PC-3 (cell line): ENCODE results near the gene TEX29. TPM values are rescaled to one million over a fixed set of nuclear protein-coding genes. Genes with fewer than 3 reads are reported as not detected.

Source experiments
- ATAC-seq: fragments of 200-7000 bp; cut with Tn5 transposase; 2 replicates; pipeline ENCODE4 v1.9.1; 2020; ENCODE audit warnings: mild to moderate bottlenecking, moderate library complexity
- BruUV-seq: library from RNA; stranded (reverse); fragments of 400-500 nt; replicated peaks from 2 replicates; lab custom pipeline; 2021; lab: Mats Ljungman, UMichigan
- CTCF ChIA-PET: fragments of 300-600 bp; sonication (Branson Sonifier 250); formaldehyde crosslinking; loops from one replicate; lab custom pipeline; 2022; ENCODE audit warnings: antibody characterized with exemption; lab: Charles Lee
- POLR2A ChIA-PET: fragments of 300-600 bp; sonication (Branson Sonifier 250); formaldehyde crosslinking; loops from one replicate; lab custom pipeline; 2022; ENCODE audit warnings: antibody characterized with exemption; ENCODE audit not compliant: unreplicated experiment; lab: Charles Lee
- DNase-seq: peaks from one replicate; pipeline ENCODE4 v3.0.0-alpha.2; 2015
- H2AFZ ChIP-seq: fragments of 300-600 bp; sonication (generic); 2 replicates; pipeline ENCODE4 v1.6.0; 2016; ENCODE audit warnings: antibody characterized with exemption, low read length
- H3F3A ChIP-seq: fragments of 300-600 bp; sonication (generic); one replicate; pipeline ENCODE4 v1.6.0; 2017; ENCODE audit warnings: antibody characterized with exemption, low read length, control low read depth, mild to moderate bottlenecking; ENCODE audit not compliant: unreplicated experiment
- H3K27ac ChIP-seq: fragments of 300-600 bp; sonication (generic); 2 replicates; pipeline ENCODE4 v1.5.1; 2016; ENCODE audit warnings: mild to moderate bottlenecking, low read length
- H3K27me3 ChIP-seq: fragments of 300-600 bp; sonication (generic); 2 replicates; pipeline ENCODE4 v1.6.1; 2016; ENCODE audit warnings: low read length, mixed read lengths
- H3K36me3 ChIP-seq: fragments of 300-600 bp; sonication (generic); 2 replicates; pipeline ENCODE4 v1.6.1; 2016; ENCODE audit warnings: low read depth, mixed run types, low read length, mixed read lengths
- H3K4me1 ChIP-seq: fragments of 300-600 bp; sonication (generic); 2 replicates; pipeline ENCODE4 v1.5.1; 2016; ENCODE audit warnings: low read length; ENCODE audit not compliant: insufficient read depth
- H3K4me2 ChIP-seq: fragments of 300-600 bp; sonication (generic); 2 replicates; pipeline ENCODE4 v1.6.0; 2016; ENCODE audit warnings: low read length
- H3K4me3 ChIP-seq: fragments of 300-600 bp; sonication (generic); 2 replicates; pipeline ENCODE4 v1.5.1; 2016; ENCODE audit warnings: mild to moderate bottlenecking, low read length, mixed read lengths
- H3K79me2 ChIP-seq: fragments of 300-600 bp; sonication (generic); 2 replicates; pipeline ENCODE4 v1.6.1; 2017; ENCODE audit warnings: low read length, mixed read lengths
- H3K9ac ChIP-seq: fragments of 300-600 bp; sonication (generic); 2 replicates; pipeline ENCODE4 v1.6.0; 2016; ENCODE audit warnings: mild to moderate bottlenecking, low read length
- H3K9me2 ChIP-seq: fragments of 300-600 bp; sonication (generic); replicated peaks from 2 replicates; pipeline ENCODE4 v1.6.1; 2016; ENCODE audit warnings: mixed run types, low read length, mixed read lengths
- H3K9me3 ChIP-seq: fragments of 300-600 bp; sonication (generic); 2 replicates; pipeline ENCODE4 v1.6.1; 2016; ENCODE audit warnings: low read length, mixed read lengths
- H4K20me1 ChIP-seq: fragments of 300-600 bp; sonication (generic); 2 replicates; pipeline ENCODE4 v1.6.1; 2016; ENCODE audit warnings: low read length, mixed read lengths
- CTCF ChIP-seq: fragments of 300-600 bp; sonication (generic); conservative IDR thresholded peaks from 2 replicates; pipeline ENCODE4 v1.5.1; 2017; ENCODE audit warnings: antibody characterized with exemption, low read depth, mild to moderate bottlenecking, low read length
- EZH2 ChIP-seq: fragments of 300-600 bp; sonication (generic); IDR thresholded peaks from one replicate; pipeline ENCODE4 v1.6.1; 2017; ENCODE audit warnings: antibody characterized with exemption, mild to moderate bottlenecking, low read length; ENCODE audit not compliant: unreplicated experiment
- EZH2phosphoT487 ChIP-seq: fragments of 300-600 bp; sonication (generic); IDR thresholded peaks from 2 replicates; pipeline ENCODE4 v1.6.1; 2018; ENCODE audit warnings: mild to moderate bottlenecking, antibody characterized with exemption, low read length, borderline replicate concordance
- intact Hi-C: fragments of 100-400 bp; cut with micrococcal nuclease; formaldehyde crosslinking; loops from 2 replicates; pipeline ENCODE4 v1.9.0; 2023
- total RNA-seq: library from RNA; depleted of rRNA; stranded (reverse); fragments of >200 nt; gene quantifications from 2 replicates; pipeline ENCODE4 v1.2.3, GENCODE V29; 2014

The TEX29 gene
- total RNA-seq, 1 experiment from 2014 or later = not detected

GRCh38 chr13:111341886-111342285 is 21.4 kb downstream of the TEX29 start:
- H3K4me1 ChIP-seq = no peaks in the 10 kb centered on the region
- TF ChIP-seq EZH2 = no peak
- no TSS peak for BruUV-seq
- ChIA-PET POLR2A (no interaction called here), CTCF (no interaction called here)
- H3K4me2 ChIP-seq = no peak overlapping the region
- no peaks in the 10 kb centered on the region for H4K20me1 ChIP-seq
- no peak overlapping the region for H3K4me3 ChIP-seq
- DNase-seq = no peak
- H3K9me2 ChIP-seq = no peaks in the 10 kb centered on the region
- H3K9me3 ChIP-seq = no peaks in the 10 kb centered on the region
- no peak overlapping the region for H3K27ac ChIP-seq
- no peak for ATAC-seq
- no peaks in the 10 kb centered on the region for H3K36me3 ChIP-seq
- intact Hi-C loops = no loop called here
- H3K79me2 ChIP-seq = no peaks in the 10 kb centered on the region
- H3K27me3 ChIP-seq = no peaks in the 10 kb centered on the region
- no peak overlapping the region for H3K9ac ChIP-seq
- H2AFZ ChIP-seq = no peak overlapping the region
- no peaks in the 10 kb centered on the region for H3F3A ChIP-seq

- no peaks in the 10 kb centered on the region for H3K79me2 ChIP-seq
- no peak for DNase-seq
- H2AFZ ChIP-seq = no peak overlapping the region
- no peaks in the 10 kb centered on the region for H3K4me1 ChIP-seq
- no peaks in the 10 kb centered on the region for H3K9me3 ChIP-seq
- no peak overlapping the region for H3K4me2 ChIP-seq
- ChIA-PET POLR2A (no interaction called here), CTCF (no interaction called here)
- H3K9ac ChIP-seq = no peak overlapping the region
- no peaks in the 10 kb centered on the region for H3K36me3 ChIP-seq
- TF ChIP-seq EZH2phosphoT487 (no peak), CTCF (no peak), EZH2 (no peak)
- no peaks in the 10 kb centered on the region for H3K9me2 ChIP-seq
- no peaks in the 10 kb centered on the region for H3F3A ChIP-seq
- ATAC-seq = no peak
- H3K4me3 ChIP-seq = no peak overlapping the region
- no peak overlapping the region for H3K27ac ChIP-seq
- intact Hi-C loops = no loop called here
- no peaks in the 10 kb centered on the region for H4K20me1 ChIP-seq
- BruUV-seq = no TSS peak
- H3K27me3 ChIP-seq = no peaks in the 10 kb centered on the region
Measured at GRCh38 chr13:111342721-111343120, 22.3 kb downstream of the TEX29 start.

DNA sequence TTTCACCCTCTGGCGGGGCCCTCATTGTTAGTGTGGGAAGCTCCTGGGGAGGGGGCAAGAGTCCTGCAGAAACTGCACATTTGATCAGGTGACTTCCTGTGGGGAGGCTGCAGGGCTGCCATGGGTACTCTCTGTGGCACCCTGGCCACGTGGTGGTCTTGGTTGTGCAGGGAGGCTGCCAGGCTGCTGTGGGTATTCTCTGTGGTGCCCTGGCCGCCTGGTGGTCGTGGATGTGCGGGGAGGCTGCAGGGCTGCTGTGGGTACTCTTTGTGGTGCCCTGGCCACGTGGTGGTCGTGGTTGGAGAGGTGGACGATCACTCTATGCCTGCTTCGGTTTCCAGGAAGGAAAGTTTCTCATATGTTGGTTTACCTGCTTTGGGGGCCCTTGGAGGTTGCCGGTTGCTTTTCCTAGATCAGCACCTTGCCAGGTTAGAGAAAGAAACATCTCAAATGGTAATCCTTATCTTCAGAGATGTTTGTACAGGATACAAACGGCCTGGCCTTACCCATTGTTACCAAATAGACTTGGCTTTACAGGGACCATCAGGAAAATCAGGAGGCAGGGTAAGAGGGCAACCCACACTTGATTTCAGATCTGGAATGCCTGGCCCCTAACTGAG is 22.9 kb downstream of the TEX29 start:
- Histone ChIP-seq H4K20me1 (no peaks in the 10 kb centered on the region), H3K79me2 (no peaks in the 10 kb centered on the region), H3K9ac (no peak overlapping the region), H2AFZ (no peak overlapping the region), H3K4me1 (no peaks in the 10 kb centered on the region), H3K4me2 (no peak overlapping the region), H3K27me3 (no peaks in the 10 kb centered on the region), H3K36me3 (no peaks in the 10 kb centered on the region), H3K4me3 (no peak overlapping the region), H3F3A (no peaks in the 10 kb centered on the region), H3K9me3 (no peaks in the 10 kb centered on the region), H3K27ac (no peak overlapping the region), H3K9me2 (no peaks in the 10 kb centered on the region)
- intact Hi-C loops = no loop called here
- TF ChIP-seq CTCF (no peak), EZH2 (no peak), EZH2phosphoT487 (no peak)
- no peak for ATAC-seq
- DNase-seq = no peak
- BruUV-seq = no TSS peak
- ChIA-PET POLR2A (no interaction called here), CTCF (no interaction called here)
